ENCODE measurements around the gene MYMK.

MYMK gene

DNA sequence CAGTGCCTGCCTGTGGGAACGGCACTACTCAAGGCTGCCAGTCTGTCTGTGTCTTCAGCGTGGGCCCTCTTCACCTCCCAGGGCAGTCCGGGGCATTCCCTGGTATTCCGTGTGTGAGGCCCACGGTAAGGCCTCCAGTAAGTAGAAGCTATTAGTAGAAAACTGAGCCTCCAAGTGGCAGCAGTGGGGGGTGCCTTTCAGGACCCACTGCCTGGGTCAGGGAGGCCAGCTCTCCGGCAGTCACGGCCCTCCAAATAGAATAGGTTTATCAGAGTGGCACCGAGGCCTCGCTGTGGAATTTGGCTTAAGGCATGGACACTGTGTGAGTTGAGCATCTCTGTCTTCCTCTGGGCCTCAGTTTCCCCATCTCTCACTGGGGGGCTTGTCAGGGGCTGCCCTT is 32.8 kb upstream of the MYMK start:
- DNase-seq, result no peak

DNA sequence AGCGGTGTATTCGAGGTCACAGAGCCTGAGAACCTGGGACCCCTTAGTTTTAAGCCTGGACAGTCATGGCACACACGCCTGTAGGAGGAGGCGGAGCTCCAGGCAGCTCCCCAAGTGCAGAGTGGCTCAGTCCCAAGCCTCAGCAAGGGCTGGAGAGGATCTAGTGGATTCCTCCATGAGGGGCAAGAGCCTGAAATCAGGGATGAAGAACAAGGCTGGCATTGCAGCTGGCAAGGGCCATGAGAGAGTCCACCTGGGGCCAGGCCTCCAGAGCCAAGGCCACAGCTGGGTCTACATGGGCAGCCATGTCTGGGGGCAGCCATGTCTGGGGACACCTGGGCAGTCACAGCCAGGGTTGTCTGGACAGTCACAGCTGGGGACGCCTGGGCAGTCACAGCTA is 31.6 kb upstream of the MYMK start:
- no peak for DNase-seq

DNA sequence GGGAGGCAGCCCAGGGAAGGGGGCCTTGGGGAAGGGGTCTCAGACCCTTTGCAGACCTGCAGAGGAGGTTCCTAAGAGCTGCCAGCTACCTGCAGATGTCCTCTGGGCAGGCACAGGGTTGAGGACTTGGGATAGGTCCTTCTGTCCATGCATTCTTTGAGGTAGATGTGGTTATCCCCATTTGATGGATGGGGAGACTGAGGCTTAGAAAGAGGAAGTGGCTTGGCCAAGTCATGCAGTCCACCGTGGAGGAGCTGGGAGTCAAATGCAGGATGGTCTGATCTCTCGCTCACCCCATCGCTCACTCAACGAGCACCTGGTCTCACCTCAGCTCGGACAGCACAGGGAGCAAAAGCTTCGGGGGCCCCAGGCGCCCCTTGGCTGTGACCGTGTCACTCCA is 30.0 kb upstream of the MYMK start:
- DNase-seq, result no peak

DNA sequence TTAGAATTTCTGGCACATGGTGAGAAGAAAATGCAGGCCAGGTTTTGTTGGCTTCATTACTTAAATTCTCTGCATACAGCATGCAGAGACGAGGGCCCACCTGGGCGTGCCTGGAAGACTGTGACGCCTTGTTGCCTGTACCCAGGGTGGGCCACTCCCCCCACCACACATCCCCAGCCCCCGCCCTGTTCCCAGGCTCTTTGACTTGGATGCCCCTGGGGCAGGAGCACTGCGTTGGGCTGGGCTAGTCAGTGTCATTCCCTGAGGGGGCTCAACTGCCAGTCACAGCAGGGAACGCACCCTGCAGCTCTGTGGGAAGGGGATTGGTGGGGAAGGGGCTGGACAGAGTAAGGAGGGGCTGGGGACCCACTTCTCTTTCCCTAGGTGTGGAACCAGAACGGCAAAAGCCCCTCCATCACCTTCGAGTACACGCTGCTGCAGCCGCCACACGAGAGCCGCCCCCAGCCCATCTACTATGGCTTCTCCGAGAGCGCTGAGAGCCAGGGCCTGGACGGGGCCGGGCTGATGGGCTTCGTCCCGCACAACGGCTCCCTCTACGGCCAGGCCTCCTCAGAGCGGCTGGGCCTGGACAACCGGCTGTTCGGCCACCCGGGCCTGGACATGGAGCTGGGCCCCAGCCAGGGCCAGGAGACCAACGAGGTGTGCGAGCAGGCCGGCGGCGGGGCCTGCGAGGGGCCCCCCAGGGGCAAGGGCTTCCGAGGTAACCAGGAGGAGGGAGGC is 29.4 kb upstream of the MYMK start:
- no peak for DNase-seq

DNA sequence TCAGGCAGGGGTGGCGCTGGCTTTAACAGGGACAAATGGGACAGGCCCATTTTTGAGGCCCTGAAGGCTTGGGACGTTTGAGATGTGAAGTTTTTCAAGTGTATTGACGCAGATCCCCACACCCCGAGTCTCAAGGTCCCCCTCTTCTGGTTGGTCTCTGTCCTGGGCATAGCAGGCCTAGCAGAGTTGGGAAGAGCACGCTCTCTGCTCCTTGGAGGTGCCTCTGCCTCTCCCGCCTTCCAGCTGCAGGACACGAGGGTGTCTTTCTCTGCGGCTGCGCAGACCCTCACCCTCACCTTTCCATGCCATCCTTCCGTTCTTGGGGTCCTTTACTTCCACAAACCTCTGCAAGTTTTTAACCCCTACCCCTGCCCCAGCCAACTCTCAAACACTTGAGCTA is 28.4 kb upstream of the MYMK start:
- no peak for DNase-seq

DNA sequence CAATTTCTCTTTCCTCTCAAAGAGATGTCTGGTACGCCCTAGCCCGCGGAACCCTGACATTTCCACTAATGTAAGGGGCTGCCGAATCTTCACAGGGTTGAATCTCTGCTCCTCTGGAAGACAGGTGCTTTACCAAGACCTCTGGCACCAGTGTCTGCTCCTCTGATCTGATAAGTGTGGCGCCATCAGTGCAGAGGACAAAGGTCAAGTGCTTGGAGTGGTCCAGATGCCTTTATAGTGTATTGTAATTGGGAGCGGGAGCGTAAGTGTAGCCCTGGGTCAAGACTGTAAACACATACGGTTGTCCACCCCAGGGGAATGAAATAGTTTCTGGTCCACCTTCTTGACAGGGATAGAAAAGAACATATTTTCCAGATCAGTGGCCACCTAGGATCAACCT is 27.5 kb upstream of the MYMK start:
- no peak for DNase-seq

DNA sequence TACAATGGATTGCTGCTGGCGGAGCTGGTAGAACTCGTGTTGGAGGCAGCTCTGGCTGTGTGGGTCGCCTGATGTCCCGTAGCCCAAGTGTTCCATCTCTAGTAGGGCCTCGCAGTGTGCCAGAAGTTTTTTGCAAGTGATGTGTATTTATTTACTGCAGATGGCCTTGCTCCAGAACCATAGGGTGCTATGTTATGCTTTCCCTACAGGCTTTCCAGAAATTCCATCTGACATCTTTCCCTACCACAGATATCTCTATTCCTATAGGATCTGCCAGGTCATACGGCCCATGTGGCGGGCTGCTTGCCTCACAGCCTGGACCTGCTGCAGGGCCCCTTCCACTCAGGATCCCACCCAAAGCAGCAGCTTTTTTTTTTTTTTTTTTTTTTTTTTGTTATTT is 26.7 kb upstream of the MYMK start:
- no peak for DNase-seq

DNA sequence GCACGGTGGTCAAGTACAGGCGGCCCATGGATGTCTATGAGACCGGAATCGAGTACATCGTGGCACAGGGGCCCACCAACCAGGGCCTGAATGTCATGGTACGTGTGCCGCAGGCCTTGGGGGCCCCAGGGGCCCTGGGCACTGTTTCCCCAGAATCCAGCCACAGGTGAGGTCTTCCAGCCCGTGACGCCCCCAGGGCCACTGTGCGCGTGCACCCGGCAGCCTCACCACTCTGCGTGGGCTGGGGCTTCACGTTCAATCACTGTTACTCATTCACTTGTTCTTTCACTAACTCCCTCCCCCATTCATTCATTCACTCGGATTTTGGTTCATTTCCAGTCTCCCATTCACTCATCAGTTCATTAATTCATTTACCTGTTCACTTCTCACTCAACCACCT is 22.4 kb upstream of the MYMK start:
- DNase-seq, result no peak

DNA sequence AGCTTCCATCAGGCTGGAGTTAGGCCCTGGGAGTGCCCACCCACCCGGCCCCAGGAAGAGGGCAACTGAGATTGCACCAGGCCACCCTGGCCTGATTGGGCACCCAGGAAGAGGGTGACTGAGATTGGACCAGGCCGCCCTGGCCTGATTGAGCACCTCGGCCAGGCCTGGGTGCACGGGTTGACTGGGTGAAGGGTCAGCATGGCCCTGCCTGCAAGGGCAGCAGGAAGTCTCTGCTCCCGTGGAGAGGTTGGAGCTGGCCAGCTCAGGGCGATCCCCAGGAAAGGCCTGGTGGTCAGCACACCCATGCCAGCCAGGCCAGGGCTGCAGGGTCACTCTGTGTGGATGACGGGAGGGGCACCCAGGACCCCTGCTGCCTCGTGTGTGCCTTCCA is 21.5 kb upstream of the MYMK start:
- DNase-seq, result no peak

DNA sequence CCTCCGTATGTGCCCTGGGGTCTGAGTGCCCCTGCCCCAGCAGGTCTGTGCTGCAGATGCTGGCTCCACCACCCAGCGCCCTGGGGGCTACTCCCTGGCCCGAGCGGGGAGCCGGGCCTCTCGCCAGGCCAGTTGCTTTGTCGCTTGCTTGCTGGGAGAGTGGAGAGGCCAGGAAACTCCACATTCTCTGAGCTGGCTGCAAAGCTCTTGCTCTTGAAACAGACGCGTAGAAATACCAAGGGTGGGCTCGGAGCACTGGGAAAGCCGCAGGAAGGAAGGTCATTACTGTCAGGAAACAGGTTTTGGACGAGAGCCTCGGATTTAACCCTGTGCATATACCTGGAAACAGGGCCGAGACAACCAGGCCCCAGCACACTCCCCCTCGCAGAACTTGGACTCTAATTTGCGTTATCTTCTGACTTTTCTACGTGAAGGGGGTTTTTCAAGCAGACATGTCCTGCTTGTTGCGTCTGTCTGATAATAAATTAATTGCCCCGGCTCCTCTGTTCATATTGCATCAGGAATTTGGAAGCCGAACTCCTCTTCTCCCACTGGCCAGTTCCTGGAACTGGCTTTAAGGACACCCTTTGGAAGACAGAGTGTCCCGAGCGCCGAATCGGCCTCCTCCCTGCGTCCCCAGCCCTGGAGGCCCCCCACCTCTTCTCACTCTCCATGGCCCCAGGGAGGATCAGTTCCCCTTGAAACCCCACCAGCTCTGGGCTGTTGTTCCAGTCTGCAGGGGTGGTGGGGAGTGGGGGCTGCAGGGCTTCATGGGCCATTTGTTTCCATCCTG is 20.9 kb upstream of the MYMK start:
- no peak for DNase-seq

DNA sequence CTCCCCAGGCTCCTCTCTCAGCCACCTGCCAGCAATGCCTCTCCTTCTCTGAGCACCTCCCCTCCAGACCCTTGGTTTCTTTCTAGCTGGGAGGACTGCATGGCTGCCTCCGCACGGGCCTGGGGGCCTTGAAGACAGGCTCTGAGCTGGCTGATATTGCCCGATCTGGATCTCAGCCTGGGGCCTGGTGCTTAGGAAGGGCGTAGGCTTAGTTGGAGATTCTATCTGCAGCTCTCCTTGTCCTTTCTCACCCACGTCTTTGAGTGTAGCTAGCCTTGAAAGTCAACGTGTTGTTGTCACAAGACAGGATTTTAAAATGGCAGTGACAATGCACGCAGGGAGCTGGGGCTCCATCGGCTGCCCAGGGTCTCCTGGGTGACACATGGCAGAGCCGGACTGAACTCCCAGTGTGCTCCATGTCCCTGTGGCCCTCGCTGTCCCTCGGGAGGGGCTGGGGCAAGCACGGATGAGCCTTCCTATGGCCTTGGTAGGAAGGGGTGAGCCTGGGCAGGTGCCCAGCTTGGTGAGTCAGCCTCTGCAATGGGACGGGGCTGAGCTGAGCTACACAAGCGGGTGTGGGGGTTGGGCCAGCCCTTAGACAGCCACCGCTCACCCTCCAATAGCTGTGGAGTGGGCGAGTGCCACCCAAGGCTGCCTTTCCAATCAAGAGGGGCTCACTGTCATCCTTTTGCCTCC is 19.2 kb upstream of the MYMK start:
- DNase-seq, result no peak

DNA sequence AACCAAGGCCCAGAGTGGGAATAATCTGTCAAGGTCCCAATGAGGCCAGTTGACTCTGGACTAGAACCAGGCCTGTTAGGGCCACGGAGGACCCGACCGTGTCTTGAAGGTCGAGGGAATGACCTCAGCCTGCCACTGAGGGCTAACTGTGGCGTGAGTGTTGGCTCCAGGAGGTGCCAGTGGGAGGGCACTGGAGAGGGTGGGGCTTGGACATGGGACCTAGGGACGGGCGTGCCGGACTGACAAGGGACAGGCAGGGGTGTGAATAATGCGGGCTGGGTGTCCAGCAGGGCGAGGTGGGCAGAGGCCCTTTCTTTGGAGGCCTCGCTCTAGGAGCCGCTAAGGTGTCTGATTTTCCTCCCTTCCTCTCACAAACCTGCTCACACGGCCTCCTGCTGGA is 17.2 kb upstream of the MYMK start:
- DNase-seq, result no peak

DNA sequence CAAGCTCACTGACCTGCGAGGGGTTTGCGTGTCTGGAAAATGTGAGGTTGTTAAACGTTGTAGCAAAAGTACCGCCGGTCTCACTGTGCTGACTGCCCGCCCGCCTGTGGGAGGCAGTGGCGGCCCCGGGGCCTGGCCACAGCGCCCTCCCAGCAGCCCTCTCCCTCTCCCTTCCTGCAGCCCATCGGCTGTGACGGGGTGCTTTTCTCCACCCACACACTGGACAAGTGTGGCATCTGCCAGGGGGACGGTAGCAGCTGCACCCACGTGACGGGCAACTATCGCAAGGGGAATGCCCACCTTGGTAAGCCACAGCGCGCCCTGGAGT is 15.9 kb upstream of the MYMK start:
- no peak for DNase-seq

DNA sequence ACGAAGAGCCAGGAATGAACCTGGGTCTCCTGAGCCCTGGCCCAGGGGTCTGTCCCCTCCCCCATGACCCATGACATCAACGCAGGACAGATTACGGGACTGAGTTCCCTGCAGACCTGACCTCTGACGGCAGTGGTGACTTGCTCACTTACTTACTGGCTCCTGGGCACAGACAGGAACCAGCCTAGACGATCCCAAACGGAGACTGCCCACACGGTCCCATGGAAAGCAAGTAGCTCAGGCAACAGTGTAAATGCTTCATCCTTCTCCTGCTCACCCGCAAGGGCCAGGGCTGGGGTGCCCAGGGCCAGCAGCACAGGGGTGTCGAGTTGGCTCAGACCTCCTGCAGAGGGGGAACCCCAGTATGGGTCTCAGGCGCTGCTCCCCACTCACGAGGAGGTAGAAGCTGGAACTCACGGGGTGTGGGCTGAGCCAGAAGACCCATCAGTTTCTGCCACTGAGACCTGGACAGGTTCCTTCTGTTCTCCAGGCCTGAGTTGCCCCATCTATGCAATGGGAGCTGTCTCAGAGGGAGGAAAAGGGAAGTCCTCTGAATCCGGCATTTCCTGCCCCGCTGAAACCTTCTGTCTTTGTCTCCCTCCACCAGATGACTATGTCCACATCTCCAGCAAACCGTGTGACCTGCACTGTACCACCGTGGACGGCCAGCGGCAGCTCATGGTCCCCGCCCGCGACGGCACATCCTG is 15.4 kb upstream of the MYMK start:
- no peak for DNase-seq

DNA sequence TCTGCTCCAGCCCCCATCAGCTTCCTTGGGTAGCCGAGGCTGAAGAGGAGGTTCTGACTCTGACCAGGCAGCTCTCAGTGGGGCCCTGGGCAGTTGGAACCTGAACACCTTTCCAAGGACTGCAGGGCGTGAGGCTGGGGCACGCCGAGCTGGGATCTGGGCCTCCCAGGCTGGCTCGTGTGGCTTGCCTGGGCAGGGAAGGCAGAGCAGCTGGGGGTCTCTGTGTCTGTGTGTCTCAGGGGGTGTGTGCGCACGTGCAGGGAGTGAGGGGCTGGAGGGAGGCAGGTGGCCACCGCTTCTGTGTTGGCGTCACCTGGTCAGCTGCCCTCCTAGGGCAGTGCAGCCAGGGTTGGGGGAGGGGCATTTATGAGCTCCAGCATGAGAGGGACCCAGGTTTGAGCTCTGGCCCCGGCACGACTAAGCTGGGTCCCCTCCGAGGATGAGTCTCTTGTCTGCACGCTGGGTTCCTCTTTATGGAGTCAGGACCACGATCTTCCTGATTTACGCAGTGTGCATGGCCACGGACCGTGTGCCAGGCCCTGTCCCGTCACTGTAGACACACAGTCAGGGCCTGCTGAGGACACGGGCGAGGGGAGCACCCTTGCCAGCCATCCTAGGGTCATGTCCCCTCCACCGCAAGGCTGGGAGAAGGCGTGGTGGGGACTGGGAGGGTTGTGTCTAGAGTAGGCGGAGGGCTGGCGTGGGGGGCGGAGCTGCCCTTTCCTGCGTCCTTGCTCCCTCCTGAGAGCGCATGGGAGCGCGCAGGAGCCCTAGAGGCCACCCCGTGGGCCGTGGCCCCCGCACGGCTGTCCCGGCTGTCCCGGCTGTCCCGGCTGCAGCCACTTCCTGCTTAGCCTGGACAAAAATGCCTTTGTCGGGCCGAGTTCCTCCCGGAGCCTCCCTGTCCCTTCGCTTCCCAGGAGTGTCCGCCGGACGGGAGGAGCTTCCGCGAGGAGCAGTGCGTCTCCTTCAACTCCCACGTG is 14.4 kb upstream of the MYMK start:
- DNase-seq, result no peak

DNA sequence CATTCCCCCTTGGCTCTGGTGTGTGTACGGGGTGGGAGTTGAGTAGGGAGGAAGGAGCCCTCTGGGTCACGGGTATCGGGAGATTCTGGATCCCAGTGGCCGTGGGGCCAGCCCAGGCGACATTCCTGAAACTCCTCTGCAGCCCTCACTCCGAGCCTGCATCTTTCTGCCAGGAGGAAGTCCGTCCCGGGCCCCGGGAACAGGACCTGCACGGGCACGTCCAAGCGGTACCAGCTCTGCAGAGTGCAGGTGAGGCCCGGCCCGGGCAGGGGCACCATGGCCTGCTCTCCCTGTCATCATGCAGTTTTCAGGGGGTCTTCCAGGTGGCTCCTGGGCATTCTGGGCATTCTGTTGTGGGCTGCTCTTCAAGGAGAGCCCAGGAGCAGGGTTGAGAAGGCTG is 13.4 kb upstream of the MYMK start:
- no peak for DNase-seq

DNA sequence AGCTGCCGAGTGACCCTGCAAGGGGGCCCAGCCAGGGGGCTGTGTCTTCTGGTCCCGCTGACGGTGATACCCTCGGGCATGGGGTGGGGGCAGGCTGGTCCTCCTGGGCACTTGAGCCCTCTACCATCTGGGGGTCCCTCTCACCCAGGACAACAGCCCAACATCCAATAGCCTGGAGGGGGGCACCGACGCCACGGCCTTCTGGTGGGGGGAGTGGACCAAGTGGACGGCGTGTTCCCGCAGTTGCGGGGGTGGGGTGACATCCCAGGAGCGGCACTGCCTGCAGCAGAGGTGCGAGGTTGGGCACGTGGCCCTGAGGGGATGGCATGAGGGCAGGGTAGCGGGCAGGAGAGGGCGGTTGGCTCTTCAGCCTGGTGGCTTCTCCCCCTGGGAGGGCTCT is 12.5 kb upstream of the MYMK start:
- DNase-seq, result no peak

DNA sequence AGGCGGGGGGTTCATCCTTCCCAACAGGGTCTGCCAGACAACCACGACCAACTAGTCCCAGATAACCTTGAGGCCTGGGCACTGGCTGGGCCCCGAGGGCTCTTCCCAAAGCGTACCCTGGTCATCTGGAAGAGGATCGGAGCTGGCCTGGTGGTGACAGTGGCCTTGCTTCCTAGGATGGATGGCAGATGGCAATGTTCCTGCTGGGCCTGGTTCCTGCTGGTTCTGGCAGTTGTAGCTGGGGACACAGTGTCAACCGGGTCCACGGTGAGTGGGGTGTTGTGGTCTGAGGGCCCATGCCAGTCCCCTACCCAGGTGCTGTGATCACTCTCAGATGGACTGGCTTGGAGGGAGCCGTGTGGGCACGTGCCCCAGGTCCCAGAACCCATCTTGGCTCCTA is 11.8 kb upstream of the MYMK start:
- no peak for DNase-seq

DNA sequence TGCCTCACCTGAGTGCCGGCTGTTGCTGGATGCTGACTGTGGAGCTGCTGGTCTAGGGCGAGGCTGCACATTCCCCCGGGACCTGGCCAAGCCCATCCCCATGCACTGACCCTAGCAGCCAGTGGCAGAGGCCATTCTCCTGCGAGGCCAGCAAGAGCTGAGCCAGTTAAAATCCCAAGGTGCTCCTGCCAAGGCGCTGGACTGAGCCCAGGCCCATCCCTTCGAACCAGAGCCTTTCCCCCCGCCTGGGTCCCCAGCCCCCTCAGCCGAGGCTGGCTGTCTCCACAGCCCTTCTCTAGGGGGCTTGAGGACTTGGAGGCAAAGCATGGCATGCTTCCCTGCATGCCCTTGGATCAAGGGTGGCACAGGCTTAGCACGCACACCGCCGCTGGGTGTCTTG is 11.3 kb upstream of the MYMK start:
- DNase-seq, result no peak

DNA sequence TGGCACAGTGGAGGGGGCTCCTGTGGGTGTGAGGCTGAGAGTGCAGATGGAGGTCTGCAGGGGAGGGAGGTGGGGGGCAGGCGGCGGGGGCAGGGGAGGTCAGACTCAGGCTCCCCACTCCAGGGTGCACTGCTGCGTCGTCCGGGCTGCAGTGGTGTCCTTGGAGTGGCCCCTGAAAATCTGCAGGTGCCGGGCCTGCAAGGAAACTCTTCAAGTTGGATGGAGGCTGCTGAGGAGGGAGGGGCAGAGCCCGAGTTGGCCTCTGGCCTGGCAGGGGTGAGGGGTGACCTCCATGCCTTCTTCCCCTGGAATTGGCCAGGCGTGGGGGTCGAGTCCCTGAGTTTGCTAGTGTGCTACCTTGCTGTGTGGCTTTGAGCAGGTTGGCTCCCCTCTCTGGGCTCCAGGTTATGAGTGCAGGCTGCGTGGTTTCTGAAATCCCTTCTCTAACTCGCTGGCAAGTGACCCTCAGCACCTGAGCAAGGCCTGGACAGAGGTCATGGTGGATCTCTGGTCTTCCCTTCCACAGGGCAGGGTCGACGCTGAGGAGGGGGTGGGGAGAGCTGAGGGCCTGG is 10.6 kb upstream of the MYMK start:
- no peak for DNase-seq

DNA sequence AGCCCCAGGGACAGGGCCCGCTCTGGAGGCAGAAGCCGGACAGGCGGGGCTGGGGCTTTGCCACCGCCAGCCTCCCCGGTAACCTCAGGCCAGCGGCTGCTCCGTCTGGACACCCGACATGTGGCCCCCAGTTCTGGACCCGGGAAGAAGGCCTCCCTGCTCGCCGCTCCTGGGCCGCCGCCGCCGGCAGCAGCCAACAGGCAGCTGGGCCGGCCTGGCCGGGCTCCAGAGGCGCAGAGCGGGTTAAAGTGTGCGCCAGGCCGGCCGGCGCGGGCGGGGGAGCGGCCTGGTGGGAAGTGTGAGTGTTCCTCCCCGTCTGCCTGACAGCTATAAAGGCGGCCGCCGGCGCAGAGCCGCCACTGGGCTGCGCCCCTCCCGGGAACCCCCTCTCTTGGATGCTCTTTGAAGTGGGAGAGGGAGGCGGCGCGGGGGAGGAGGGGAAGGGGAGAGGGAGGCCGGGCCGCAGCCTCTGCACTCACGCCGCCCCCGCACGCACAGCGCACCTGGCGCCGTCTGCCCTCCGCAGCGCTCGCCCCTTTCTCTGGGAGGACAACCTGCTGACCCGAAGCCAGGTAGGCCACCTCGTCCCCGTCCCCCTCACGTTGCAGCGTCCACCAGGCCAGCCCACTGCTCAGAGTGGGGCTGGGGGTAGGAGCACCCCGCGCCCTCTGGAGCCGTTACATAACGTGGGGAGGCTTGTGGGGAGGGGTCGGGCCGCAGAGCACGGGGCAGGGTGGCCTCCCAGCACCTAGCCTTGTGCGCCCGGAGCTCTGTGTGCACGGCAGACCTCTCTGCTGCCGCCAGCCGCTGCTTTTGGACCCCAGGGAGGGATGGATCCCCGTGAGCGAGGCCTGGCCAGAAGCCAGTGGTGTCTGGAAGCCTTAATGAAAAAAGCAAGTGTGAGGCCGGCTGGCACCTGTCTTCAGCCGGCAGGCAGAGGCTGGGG is 9.9 kb upstream of the MYMK start, which contains the start of gene ADAMTSL2:
TSS of gene ADAMTSL2 (plus strand) at position 359 of the 946 bp plus-strand sequence. CDS start 2,009 bp downstream, outside the sequence.
- peak in 2 of 5 donors; percentile 21 to 32 for DNase-seq
